Stimulated activated CD8-positive, alpha-beta memory T cell treated with anti-CD3 and anti-CD28 coated beads, Interleukin-7, amount 100 ng/mL, for 24 hours (primary cell): Measurements from ENCODE around the gene PCDHGA12.
"Not testable (repeated sequence)": the region's sequence is repeated elsewhere in the genome, so short reads cannot be mapped to it uniquely, and the experiment has no call there.

ENCODE experiments used
- DNase-seq: peaks from one replicate; pipeline ENCODE4 v3.0.0-alpha.2; 2020; ENCODE audit warnings: low read depth

The PCDHGA12 gene

GRCh38 chr5:141430332-141431113, at the start of gene PCDHGA12:
Gene PCDHGA12, plus strand, starts transcription at chr5:141430507. Its CDS starts 253 bp downstream, at chr5:141430760.
- DNase-seq, result no peak

GRCh38 chr5:141382469-141383294, 47.6 kb upstream of the PCDHGA12 start, which contains the start of gene PCDHGA7:
Gene PCDHGA7, plus strand, starts transcription at chr5:141382742. Its CDS starts 158 bp downstream, at chr5:141382900.
- DNase-seq, result no peak

- DNase-seq, result no peak
Measured at GRCh38 chr5:141383345-141383744, 47.0 kb upstream of the PCDHGA12 start.

GRCh38 chr5:141384471-141385267, 45.6 kb upstream of the PCDHGA12 start:
- DNase-seq, result no peak

GRCh38 chr5:141387557-141388311, 42.6 kb upstream of the PCDHGA12 start, which contains the start of gene PCDHGB4:
Gene PCDHGB4, plus strand, starts transcription at chr5:141387698. Its CDS starts 187 bp downstream, at chr5:141387885.
- not testable (repeated sequence) for DNase-seq

GRCh38 chr5:141388661-141389060, 41.6 kb upstream of the PCDHGA12 start:
- DNase-seq, result no peak

- no peak for DNase-seq
Measured at GRCh38 chr5:141389153-141390042, 40.9 kb upstream of the PCDHGA12 start.

GRCh38 chr5:141392429-141393198, 37.7 kb upstream of the PCDHGA12 start, which contains the start of gene PCDHGA8:
Gene PCDHGA8, plus strand, starts transcription at chr5:141392633. Its CDS starts 181 bp downstream, at chr5:141392814.
- DNase-seq, result no peak

- DNase-seq, result no peak
Measured at GRCh38 chr5:141393267-141393666, 37.0 kb upstream of the PCDHGA12 start.

- DNase-seq, result not testable (repeated sequence)
Measured at GRCh38 chr5:141394401-141395187, 35.7 kb upstream of the PCDHGA12 start.

GRCh38 chr5:141397756-141398551, 32.4 kb upstream of the PCDHGA12 start, which contains the start of gene PCDHGB5:
Gene PCDHGB5, plus strand, starts transcription at chr5:141397947. Its CDS starts 181 bp downstream, at chr5:141398128.
- not testable (repeated sequence) for DNase-seq

- DNase-seq, result no peak
Measured at GRCh38 chr5:141398608-141399007, 31.7 kb upstream of the PCDHGA12 start.

GRCh38 chr5:141399555-141400258, 30.6 kb upstream of the PCDHGA12 start:
- DNase-seq, result no peak

GRCh38 chr5:141402553-141403243, 27.6 kb upstream of the PCDHGA12 start, which contains the start of gene PCDHGA9:
Gene PCDHGA9, plus strand, starts transcription at chr5:141402778. Its CDS starts 175 bp downstream, at chr5:141402953.
- DNase-seq, result no peak

- no peak for DNase-seq
Measured at GRCh38 chr5:141403387-141403786, 26.9 kb upstream of the PCDHGA12 start.
